GM13976 (cell line): ENCODE data around the gene CLDN17.

Source experiments
- DNase-seq: peaks from one replicate; pipeline ENCODE4 v3.0.0; 2012; ENCODE audit warnings: low spot score
- in situ Hi-C: fragments of 300-500 bp; cut with MboI; formaldehyde crosslinking; loops from one replicate; pipeline ENCODE4 v1.12.0; 2022; ENCODE audit warnings: low sequenced_read_pairs, mixed read lengths, inconsistent platforms; ENCODE audit not compliant: unreplicated experiment
- TF ChIP-seq, protein P1 (sequence below): IDR thresholded peaks from 2 replicates; pipeline ENCODE4 v1.5.1; 2012; ENCODE audit warnings: borderline replicate concordance, mild to moderate bottlenecking; ENCODE audit not compliant: insufficient read depth; ENCODE audit errors: extremely low read depth, missing control alignments, control extremely low read depth

The CLDN17 gene

DNA sequence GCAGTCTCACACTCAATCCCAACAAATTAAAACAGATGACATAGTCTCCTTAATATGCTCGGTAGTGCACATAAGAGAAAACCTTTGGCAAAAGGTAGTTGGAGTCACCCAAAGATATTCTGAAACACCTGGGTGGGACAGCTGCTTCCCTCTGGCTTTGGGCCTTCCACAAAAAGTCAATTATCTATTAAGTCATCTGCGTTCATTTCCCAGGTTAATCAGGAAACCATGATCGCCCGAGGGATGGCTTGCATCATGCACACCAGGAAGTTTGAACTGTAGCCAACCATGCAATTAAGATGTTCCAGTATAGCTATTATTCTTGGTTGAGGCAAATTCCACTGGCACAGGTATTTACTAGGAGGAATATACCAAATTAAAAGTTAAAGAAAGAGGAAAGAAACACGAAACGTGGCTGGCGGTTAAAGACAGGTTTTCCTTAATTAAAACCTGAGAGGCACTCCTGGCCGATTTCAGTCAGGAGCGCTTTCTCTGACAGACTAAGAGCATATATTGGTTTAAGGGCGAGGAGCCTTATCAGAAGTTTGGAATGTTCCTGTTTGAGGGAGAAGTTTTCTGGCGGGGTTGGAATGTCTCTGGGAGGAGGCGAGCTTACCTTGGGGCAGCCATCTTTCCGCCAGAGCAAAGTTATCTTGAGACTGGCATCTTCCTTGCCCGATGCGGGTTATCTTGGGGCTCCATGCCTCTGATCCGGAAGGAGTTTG lies 19.9 kb downstream of the CLDN17 start:
- in situ Hi-C loops: no loop called here
- TF ChIP-seq, protein P1, sequence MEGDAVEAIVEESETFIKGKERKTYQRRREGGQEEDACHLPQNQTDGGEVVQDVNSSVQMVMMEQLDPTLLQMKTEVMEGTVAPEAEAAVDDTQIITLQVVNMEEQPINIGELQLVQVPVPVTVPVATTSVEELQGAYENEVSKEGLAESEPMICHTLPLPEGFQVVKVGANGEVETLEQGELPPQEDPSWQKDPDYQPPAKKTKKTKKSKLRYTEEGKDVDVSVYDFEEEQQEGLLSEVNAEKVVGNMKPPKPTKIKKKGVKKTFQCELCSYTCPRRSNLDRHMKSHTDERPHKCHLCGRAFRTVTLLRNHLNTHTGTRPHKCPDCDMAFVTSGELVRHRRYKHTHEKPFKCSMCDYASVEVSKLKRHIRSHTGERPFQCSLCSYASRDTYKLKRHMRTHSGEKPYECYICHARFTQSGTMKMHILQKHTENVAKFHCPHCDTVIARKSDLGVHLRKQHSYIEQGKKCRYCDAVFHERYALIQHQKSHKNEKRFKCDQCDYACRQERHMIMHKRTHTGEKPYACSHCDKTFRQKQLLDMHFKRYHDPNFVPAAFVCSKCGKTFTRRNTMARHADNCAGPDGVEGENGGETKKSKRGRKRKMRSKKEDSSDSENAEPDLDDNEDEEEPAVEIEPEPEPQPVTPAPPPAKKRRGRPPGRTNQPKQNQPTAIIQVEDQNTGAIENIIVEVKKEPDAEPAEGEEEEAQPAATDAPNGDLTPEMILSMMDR: no peak
- no peak for DNase-seq

DNA sequence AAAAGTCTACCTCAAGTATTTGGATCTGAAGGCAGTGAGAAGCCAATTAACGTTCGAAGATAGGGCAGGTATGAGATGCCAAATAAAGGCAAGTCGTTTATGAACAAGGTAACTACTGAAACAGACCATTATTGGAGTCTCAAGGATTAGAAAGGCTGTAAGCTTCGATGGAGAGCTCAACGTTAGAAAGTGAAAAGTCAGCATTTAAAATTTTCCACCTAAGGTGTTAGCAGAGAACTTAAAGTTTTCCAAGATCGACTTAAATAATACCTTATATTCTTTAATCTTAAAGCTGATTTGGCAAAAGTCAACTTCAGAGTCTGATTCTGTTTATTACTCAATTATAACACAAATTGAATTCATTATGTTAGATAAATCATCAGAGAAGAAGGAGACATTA lies 28.1 kb downstream of the CLDN17 start:
- TF ChIP-seq, protein P1: no peak
- DNase-seq: no peak
- in situ Hi-C loops: no loop called here

DNA sequence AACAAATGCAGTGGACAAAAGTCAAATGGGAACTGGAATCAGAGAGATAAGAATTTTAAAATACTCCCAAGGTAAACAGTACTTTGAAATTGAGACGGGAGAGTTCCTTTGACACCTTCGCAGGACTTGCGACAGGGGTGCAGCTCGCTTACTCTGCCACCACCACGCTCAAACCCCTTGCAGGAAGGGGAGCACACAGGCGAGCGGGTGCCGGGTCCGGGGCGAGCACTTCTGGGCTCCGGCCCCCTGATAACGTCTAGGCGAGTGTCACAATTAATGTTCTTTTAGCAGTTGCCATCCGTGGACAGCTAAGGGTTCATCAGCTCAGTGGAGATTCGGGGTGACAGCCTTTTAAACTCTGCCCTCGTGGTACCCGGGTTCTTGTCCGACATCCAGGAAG lies 37.4 kb downstream of the CLDN17 start:
- DNase-seq: no peak
- TF ChIP-seq, protein P1: no peak
- in situ Hi-C loops: no loop called here

DNA sequence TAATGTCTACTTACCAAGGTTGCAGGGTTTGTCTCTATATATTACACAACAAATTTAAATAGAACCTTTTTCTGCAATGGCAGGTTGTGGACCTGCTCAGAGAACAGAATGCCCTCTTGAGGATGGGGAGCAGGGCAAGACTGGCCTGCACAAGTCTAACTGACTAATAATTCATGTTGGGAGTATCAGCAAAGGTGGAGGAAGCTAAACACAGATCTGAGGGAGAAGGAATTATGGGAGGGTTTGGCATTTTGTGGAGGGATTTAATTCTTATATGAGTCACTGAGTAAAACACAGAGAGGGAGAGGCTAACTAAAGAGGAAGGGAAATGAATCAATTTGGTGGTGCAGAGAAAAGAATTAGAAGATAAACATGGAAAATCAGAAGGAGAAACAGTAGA lies 40.0 kb downstream of the CLDN17 start:
- TF ChIP-seq, protein P1: no peak
- DNase-seq: no peak
- in situ Hi-C loops: no loop called here

DNA sequence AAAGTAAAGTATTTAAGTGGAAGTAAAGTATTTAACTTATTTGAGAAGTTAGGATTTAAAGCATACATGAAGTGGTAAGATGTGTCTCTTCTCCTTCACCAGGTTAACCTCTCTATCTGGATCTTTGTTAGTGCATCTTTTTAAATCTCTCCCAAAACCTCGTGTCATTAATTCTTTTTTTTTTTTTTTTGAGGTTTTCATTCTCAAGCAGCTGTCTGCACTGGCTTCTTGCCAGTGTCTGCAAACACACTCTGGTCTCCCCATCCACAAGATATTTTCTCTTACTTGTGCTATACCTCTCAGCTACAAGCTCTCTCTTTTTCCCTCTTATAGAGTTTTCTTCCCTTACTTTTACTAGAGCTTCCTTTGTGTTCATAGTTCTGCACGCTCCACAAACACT lies 49.0 kb downstream of the CLDN17 start:
- TF ChIP-seq, protein P1: no peak

DNA sequence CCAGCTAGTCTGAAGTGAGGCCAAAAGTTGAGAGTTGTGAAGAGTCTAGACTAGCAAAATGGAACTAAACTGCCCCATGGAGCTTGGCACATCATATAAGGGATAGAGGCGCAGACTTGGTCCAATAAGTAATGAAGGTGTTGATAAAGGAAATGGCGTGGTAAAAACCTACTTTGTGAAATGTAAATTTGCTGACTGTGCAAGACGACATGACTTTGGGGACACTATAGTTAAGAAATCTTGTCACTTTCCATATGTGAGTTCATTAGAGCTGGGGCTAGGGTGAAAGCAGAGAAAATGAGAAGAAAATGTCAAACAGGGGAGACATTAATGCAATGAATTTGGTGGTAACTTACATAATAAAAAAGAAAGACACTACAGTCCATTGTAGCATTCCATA lies 50.1 kb downstream of the CLDN17 start:
- TF ChIP-seq, protein P1: no peak
- DNase-seq: no peak
- in situ Hi-C loops: no loop called here

More for the DNA sequence above, 49.0 kb downstream of the CLDN17 start:
- no peak for DNase-seq
- in situ Hi-C loops: no loop called here
